ENCODE data around the gene HMGXB4.
A peak's percentile ranks its signal among the peaks of the same experiment; 100 is the strongest.
"Not testable (repeated sequence)": the region's sequence is repeated elsewhere in the genome, so short reads cannot be mapped to it uniquely, and the experiment has no call there.

HMGXB4 gene

GRCh38 chr22:35229865-35230264 lies 27.4 kb upstream of the HMGXB4 start:
- Mint-ChIP-seq H3K27me3 (peaks cover 19% of the 10 kb centered on the region), H3K36me3 (ENCODE audit: low read depth) (no peaks in the 10 kb centered on the region), H3K9me3 (no peaks in the 10 kb centered on the region), H3K27ac (no peak overlapping the region), H3K4me3 (no peak overlapping the region), H3K4me1 (ENCODE audit: low read depth) (peaks cover 12% of the 10 kb centered on the region)
- intact Hi-C loops (cut with micrococcal nuclease): no loop called here

DNA sequence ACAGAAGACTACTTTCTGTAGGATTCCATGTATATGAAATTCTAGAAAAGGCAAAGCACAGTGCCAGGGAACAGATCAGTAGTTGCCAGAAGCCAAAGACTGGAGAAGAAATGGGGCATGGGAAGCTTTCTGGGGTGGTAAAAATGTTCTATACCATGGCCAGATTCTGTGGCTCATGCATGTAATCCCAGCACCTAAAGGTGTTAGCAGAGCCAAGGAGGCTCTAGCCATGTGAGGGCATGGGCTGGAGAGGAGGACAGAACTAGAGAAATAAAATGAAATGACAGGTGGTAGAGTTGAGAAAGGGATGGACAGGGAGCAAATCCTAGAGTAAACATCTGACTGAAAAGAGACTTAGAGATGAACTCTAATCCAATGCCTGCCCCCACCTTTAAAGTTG lies 26.9 kb upstream of the HMGXB4 start:
- Mint-ChIP-seq H3K4me1 (ENCODE audit: low read depth) (peaks cover 12% of the 10 kb centered on the region), H3K36me3 (ENCODE audit: low read depth) (no peaks in the 10 kb centered on the region), H3K27ac (no peak overlapping the region), H3K4me3 (no peak overlapping the region), H3K27me3 (peaks cover 19% of the 10 kb centered on the region), H3K9me3 (no peaks in the 10 kb centered on the region)
- intact Hi-C loops (cut with micrococcal nuclease): no loop called here

GRCh38 chr22:35230839-35231584 lies 26.3 kb upstream of the HMGXB4 start:
- H3K27ac Mint-ChIP-seq: no peak overlapping the region
- peaks cover 20% of the 10 kb centered on the region for H3K27me3 Mint-ChIP-seq
- no peaks in the 10 kb centered on the region for H3K36me3 Mint-ChIP-seq (ENCODE audit: low read depth)
- H3K9me3 Mint-ChIP-seq: no peaks in the 10 kb centered on the region
- H3K4me3 Mint-ChIP-seq: no peak overlapping the region
- intact Hi-C loops (cut with micrococcal nuclease): no loop called here
- H3K4me1 Mint-ChIP-seq (ENCODE audit: low read depth): peaks cover 12% of the 10 kb centered on the region

GRCh38 chr22:35231585-35232084 lies 25.7 kb upstream of the HMGXB4 start:
- Mint-ChIP-seq H3K36me3 (ENCODE audit: low read depth) (no peaks in the 10 kb centered on the region), H3K4me1 (ENCODE audit: low read depth) (peaks cover 12% of the 10 kb centered on the region), H3K27me3 (peaks cover 23% of the 10 kb centered on the region), H3K27ac (no peak overlapping the region), H3K4me3 (no peak overlapping the region), H3K9me3 (no peaks in the 10 kb centered on the region)
- intact Hi-C loops (cut with micrococcal nuclease): no loop called here

DNA sequence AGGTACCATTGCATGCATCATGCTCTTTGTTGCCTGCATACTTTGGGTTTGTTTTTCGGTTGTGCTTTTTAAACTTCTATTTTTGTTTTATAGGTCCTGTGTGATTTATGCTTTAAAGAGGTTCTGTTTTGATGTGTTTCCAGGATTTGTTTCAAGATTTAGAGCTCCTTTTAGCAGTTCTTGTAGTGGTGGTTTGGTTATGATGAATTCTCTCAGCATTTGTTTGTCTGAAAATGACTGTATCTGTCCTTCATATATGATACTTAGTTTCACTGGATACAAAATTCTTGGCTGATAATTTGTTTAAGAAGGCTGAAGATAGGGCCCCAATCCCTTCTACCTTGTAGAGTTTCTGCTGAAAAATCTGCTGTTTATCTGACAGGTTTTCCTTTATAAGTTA lies 18.5 kb upstream of the HMGXB4 start:
- not testable (repeated sequence) for H3K9me3 Mint-ChIP-seq

DNA sequence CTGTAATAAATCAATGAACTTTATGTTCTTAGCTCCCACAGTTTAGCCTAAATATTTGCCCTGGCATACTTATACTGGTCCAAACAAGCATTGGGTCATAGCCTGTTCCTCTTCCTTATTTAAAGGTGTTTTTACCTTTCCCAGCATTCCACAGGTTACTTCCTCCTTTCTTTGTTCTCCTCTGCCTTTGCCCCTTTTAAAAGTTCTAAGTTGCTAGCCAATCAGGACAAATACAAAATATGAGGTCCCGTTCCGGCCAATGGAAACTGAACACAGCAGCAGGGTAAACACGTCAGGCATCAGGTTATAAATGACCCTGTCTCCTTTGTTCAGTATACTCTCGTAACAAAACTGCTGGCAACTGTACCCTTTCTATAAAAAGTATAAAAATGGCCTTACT lies 12.8 kb upstream of the HMGXB4 start:
- H3K4me1 Mint-ChIP-seq (ENCODE audit: low read depth); H3K27ac Mint-ChIP-seq; intact Hi-C loops (cut with micrococcal nuclease); H3K36me3 Mint-ChIP-seq (ENCODE audit: low read depth); H3K9me3 Mint-ChIP-seq; H3K4me3 Mint-ChIP-seq: not testable (repeated sequence)
- peaks cover 15% of the 10 kb centered on the region for H3K27me3 Mint-ChIP-seq

More for the DNA sequence above, 18.5 kb upstream of the HMGXB4 start:
- intact Hi-C loops (cut with micrococcal nuclease); H3K27ac Mint-ChIP-seq; H3K36me3 Mint-ChIP-seq (ENCODE audit: low read depth); H3K4me1 Mint-ChIP-seq (ENCODE audit: low read depth); H3K4me3 Mint-ChIP-seq: not testable (repeated sequence)
- peaks cover 39% of the 10 kb centered on the region for H3K27me3 Mint-ChIP-seq

GRCh38 chr22:35250156-35250555 lies 7.1 kb upstream of the HMGXB4 start:
- Mint-ChIP-seq H3K9me3 (no peaks in the 10 kb centered on the region), H3K4me3 (no peak overlapping the region), H3K27ac (no peak overlapping the region), H3K27me3 (peaks cover 3% of the 10 kb centered on the region), H3K4me1 (ENCODE audit: low read depth) (peaks cover 6% of the 10 kb centered on the region), H3K36me3 (ENCODE audit: low read depth) (no peaks in the 10 kb centered on the region)
- intact Hi-C loops (cut with micrococcal nuclease): no loop called here

GRCh38 chr22:35253946-35254345 lies 3.3 kb upstream of the HMGXB4 start:
- intact Hi-C loops (cut with micrococcal nuclease): no loop called here
- H3K27me3 Mint-ChIP-seq: peaks cover 1% of the 10 kb centered on the region
- no peak overlapping the region for H3K27ac Mint-ChIP-seq
- no peak overlapping the region for H3K4me3 Mint-ChIP-seq
- no peaks in the 10 kb centered on the region for H3K9me3 Mint-ChIP-seq
- peaks cover 23% of the 10 kb centered on the region for H3K4me1 Mint-ChIP-seq (ENCODE audit: low read depth)
- H3K36me3 Mint-ChIP-seq (ENCODE audit: low read depth): peaks cover 4% of the 10 kb centered on the region

- H3K36me3 Mint-ChIP-seq (ENCODE audit: low read depth): peaks cover 15% of the 10 kb centered on the region
- peak overlapping the region; percentile 80 for H3K4me3 Mint-ChIP-seq
- H3K9me3 Mint-ChIP-seq: no peaks in the 10 kb centered on the region
- intact Hi-C loops (cut with micrococcal nuclease): loop anchor here (2.0 kb wide), 1 partner anchor 74 kb away; no protein-coding TSS in a partner anchor
- H3K27ac Mint-ChIP-seq: peak overlapping the region; percentile 76
- no peaks in the 10 kb centered on the region for H3K27me3 Mint-ChIP-seq
- peaks cover 27% of the 10 kb centered on the region for H3K4me1 Mint-ChIP-seq (ENCODE audit: low read depth)
Measured at GRCh38 chr22:35257002-35257320, 332 bp upstream of the HMGXB4 start.

DNA sequence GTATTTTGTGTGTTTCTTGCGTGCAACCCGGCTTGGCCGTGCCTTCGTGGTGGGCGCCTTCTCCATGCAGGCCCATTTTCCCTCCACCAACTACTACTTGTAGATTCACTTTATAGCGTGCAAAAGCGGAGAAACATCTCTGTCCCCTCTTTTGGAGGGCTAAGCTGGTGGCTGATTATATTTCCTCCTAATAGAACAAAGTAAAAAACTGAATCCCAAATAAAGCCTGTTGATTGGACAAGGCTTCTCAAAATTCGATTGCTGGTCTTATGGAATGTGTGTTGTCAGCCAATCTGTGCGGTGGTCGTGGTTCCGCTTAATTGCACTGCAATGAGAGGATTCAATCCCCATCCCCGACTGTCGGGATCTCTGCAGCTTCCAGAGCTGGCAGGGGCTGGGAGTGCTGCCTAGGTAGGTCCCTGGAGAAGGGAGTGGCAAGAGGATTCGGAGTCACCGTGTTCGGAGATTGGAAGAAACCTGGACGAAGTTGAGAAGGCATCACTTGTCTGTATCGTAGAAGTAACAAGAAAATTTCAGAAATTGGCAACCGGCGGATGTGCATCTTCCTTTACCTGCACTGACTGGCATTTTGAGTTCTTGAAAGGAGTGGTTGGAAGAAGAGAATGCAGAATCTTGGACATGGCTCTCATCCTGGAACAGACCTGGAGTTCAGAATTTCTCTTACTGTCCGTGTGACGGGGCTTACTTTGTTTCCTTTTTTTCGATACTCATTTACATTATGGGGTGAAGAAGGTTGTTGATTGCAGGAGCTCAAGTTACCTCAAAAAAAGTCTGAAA lies 1.1 kb downstream of the HMGXB4 start:
- Mint-ChIP-seq H3K9me3 (no peaks in the 10 kb centered on the region), H3K4me1 (ENCODE audit: low read depth) (peaks cover 27% of the 10 kb centered on the region), H3K27ac (peak overlapping the region; percentile 76), H3K4me3 (peak overlapping the region; percentile 80), H3K36me3 (ENCODE audit: low read depth) (peaks cover 29% of the 10 kb centered on the region), H3K27me3 (no peaks in the 10 kb centered on the region)
- intact Hi-C loops (cut with micrococcal nuclease): no loop called here

- Mint-ChIP-seq H3K4me3 (no peak overlapping the region), H3K9me3 (no peaks in the 10 kb centered on the region), H3K4me1 (ENCODE audit: low read depth) (peaks cover 6% of the 10 kb centered on the region), H3K36me3 (ENCODE audit: low read depth) (peaks cover 81% of the 10 kb centered on the region), H3K27me3 (no peaks in the 10 kb centered on the region), H3K27ac (no peak overlapping the region)
- intact Hi-C loops (cut with micrococcal nuclease): no loop called here
Measured at GRCh38 chr22:35264986-35265385, 7.7 kb downstream of the HMGXB4 start.

DNA sequence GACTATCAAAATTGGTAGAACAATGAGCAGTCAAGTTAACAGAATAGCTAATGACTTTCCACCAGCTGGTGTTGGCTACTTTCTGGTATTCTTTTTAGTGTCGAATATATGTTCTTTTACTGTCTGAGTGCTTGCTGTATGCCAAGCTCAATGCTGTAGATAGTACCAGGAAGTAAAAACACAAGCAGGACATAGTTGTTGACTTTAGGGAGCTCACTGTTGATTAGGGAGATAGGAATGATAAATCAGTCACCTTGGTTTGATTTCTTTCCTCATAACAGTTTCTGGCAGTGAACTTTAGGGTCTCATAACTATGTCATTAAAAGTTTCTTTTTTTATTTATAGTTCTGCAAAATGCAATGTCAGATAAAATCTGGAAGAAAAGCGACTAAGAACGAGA lies 9.0 kb downstream of the HMGXB4 start:
- Mint-ChIP-seq H3K9me3 (no peaks in the 10 kb centered on the region), H3K4me1 (ENCODE audit: low read depth) (peaks cover 6% of the 10 kb centered on the region), H3K36me3 (ENCODE audit: low read depth) (peaks cover 91% of the 10 kb centered on the region), H3K27ac (no peak overlapping the region), H3K4me3 (no peak overlapping the region), H3K27me3 (no peaks in the 10 kb centered on the region)
- intact Hi-C loops (cut with micrococcal nuclease): no loop called here

DNA sequence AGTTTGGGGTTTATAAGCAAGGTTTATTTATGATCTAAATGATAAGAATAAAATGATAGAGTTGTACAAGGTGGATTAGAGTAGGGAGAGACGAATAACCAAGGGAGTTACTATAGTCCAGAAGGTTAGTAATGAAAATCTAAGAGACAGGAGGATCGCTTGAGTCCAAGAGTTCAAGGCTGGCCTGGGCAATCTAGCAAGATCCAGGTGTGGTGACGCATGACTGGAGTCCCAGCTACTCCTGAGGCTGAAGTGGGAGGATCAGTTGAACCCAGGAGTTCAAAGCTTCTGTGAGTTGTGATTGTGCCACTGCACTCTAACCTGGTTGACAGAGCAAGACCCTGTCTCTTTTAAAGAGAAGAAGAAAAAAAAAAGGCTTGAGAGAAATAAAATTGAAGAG lies 12.3 kb downstream of the HMGXB4 start:
- peaks cover 91% of the 10 kb centered on the region for H3K36me3 Mint-ChIP-seq (ENCODE audit: low read depth)
- intact Hi-C loops (cut with micrococcal nuclease): no loop called here
- H3K9me3 Mint-ChIP-seq: no peaks in the 10 kb centered on the region
- peaks cover 6% of the 10 kb centered on the region for H3K4me1 Mint-ChIP-seq (ENCODE audit: low read depth)
- H3K27ac Mint-ChIP-seq: peak overlapping the region; percentile 19
- H3K4me3 Mint-ChIP-seq: no peak overlapping the region
- no peaks in the 10 kb centered on the region for H3K27me3 Mint-ChIP-seq

GRCh38 chr22:35274154-35274871 lies 17.0 kb downstream of the HMGXB4 start:
- H3K27ac Mint-ChIP-seq: no peak overlapping the region
- peaks cover 80% of the 10 kb centered on the region for H3K36me3 Mint-ChIP-seq (ENCODE audit: low read depth)
- intact Hi-C loops (cut with micrococcal nuclease): no loop called here
- H3K4me3 Mint-ChIP-seq: no peak overlapping the region
- H3K4me1 Mint-ChIP-seq (ENCODE audit: low read depth): peaks cover 5% of the 10 kb centered on the region
- H3K9me3 Mint-ChIP-seq: no peaks in the 10 kb centered on the region
- no peaks in the 10 kb centered on the region for H3K27me3 Mint-ChIP-seq

Data from dendritic cell treated with granulocyte-macrophage colony-stimulating factor and Interleukin-4, amounts not matched to agents 40 ng/mL and 50 ng/mL, for 4 days (primary cell).